Measurements from ENCODE around the gene CASR.

CASR gene

GRCh38 chr3:122213650-122214049 lies 30.2 kb downstream of the CASR start:
- TF ChIP-seq CTCF (IDR thresholded peaks at IDR 0.05; ENCODE audit: low read length) (no peak), EZH2 (IDR thresholded peaks at IDR 0.05; ENCODE audit: borderline replicate concordance, low read length) (no peak)
- Histone ChIP-seq H3K9me3 (ENCODE audit: low read length) (no peaks in the 10 kb centered on the region), H3K27ac (ENCODE audit: low read depth, low read length, poor library complexity, severe bottlenecking) (no peak overlapping the region), H3K9me2 (ENCODE audit: low read depth, low read length) (no peaks in the 10 kb centered on the region), H3K4me2 (ENCODE audit: low read length) (no peak overlapping the region), H3K36me3 (ENCODE audit: insufficient read depth, low read length) (no peaks in the 10 kb centered on the region), H2AFZ (ENCODE audit: low read length) (no peak overlapping the region), H3K4me1 (ENCODE audit: insufficient read depth, low read length, severe bottlenecking) (no peaks in the 10 kb centered on the region), H3F3A (ENCODE audit: insufficient read depth, low read length) (no peaks in the 10 kb centered on the region), H3K9ac (ENCODE audit: low read length) (no peak overlapping the region), H3K4me3 (ENCODE audit: low read depth, low read length, poor library complexity, severe bottlenecking) (no peak overlapping the region), H3K27me3 (ENCODE audit: insufficient read depth, low read length) (no peaks in the 10 kb centered on the region), H3K79me2 (ENCODE audit: insufficient read depth, low read length) (no peaks in the 10 kb centered on the region), H4K20me1 (ENCODE audit: insufficient read depth, low read length) (no peaks in the 10 kb centered on the region)

GRCh38 chr3:122214711-122215110 lies 31.2 kb downstream of the CASR start:
- Histone ChIP-seq H3F3A (ENCODE audit: insufficient read depth, low read length) (no peaks in the 10 kb centered on the region), H3K27ac (ENCODE audit: low read depth, low read length, poor library complexity, severe bottlenecking) (no peak overlapping the region), H3K36me3 (ENCODE audit: insufficient read depth, low read length) (no peaks in the 10 kb centered on the region), H3K9ac (ENCODE audit: low read length) (no peak overlapping the region), H3K9me3 (ENCODE audit: low read length) (no peaks in the 10 kb centered on the region), H4K20me1 (ENCODE audit: insufficient read depth, low read length) (no peaks in the 10 kb centered on the region), H3K79me2 (ENCODE audit: insufficient read depth, low read length) (no peaks in the 10 kb centered on the region), H3K4me3 (ENCODE audit: low read depth, low read length, poor library complexity, severe bottlenecking) (no peak overlapping the region), H3K27me3 (ENCODE audit: insufficient read depth, low read length) (no peaks in the 10 kb centered on the region), H2AFZ (ENCODE audit: low read length) (no peak overlapping the region), H3K4me2 (ENCODE audit: low read length) (no peak overlapping the region), H3K9me2 (ENCODE audit: low read depth, low read length) (no peaks in the 10 kb centered on the region), H3K4me1 (ENCODE audit: insufficient read depth, low read length, severe bottlenecking) (no peaks in the 10 kb centered on the region)
- TF ChIP-seq EZH2 (IDR thresholded peaks at IDR 0.05; ENCODE audit: borderline replicate concordance, low read length) (no peak), CTCF (IDR thresholded peaks at IDR 0.05; ENCODE audit: low read length) (no peak)

GRCh38 chr3:122215592-122216298 lies 32.3 kb downstream of the CASR start:
- no peaks in the 10 kb centered on the region for H3K4me1 ChIP-seq (ENCODE audit: insufficient read depth, low read length, severe bottlenecking)

More at GRCh38 chr3:122215592-122216298, 32.3 kb downstream of the CASR start:
- no peak overlapping the region for H3K9ac ChIP-seq (ENCODE audit: low read length)
- no peaks in the 10 kb centered on the region for H3K9me2 ChIP-seq (ENCODE audit: low read depth, low read length)
- H3K9me3 ChIP-seq (ENCODE audit: low read length) = no peaks in the 10 kb centered on the region
- no peaks in the 10 kb centered on the region for H3K79me2 ChIP-seq (ENCODE audit: insufficient read depth, low read length)
- no peaks in the 10 kb centered on the region for H3F3A ChIP-seq (ENCODE audit: insufficient read depth, low read length)
- no peak overlapping the region for H3K4me3 ChIP-seq (ENCODE audit: low read depth, low read length, poor library complexity, severe bottlenecking)
- no peak for TF ChIP-seq CTCF (IDR thresholded peaks at IDR 0.05; ENCODE audit: low read length)
- TF ChIP-seq EZH2 (IDR thresholded peaks at IDR 0.05; ENCODE audit: borderline replicate concordance, low read length) = no peak
- no peak overlapping the region for H3K4me2 ChIP-seq (ENCODE audit: low read length)
- H4K20me1 ChIP-seq (ENCODE audit: insufficient read depth, low read length) = no peaks in the 10 kb centered on the region
- no peak overlapping the region for H2AFZ ChIP-seq (ENCODE audit: low read length)
- H3K27me3 ChIP-seq (ENCODE audit: insufficient read depth, low read length) = no peaks in the 10 kb centered on the region
- no peak overlapping the region for H3K27ac ChIP-seq (ENCODE audit: low read depth, low read length, poor library complexity, severe bottlenecking)
- no peaks in the 10 kb centered on the region for H3K36me3 ChIP-seq (ENCODE audit: insufficient read depth, low read length)

Data from OCI-LY1 (cell line).